ENCODE measurements around the gene BBS2.

Gene BBS2

GRCh38 chr16:56542039-56542438 lies 22.2 kb upstream of the BBS2 start:
- H3K9me3 ChIP-seq (ENCODE audit: control insufficient read depth, low read length): no peaks in the 10 kb centered on the region
- peaks cover 5% of the 10 kb centered on the region for H3K4me1 ChIP-seq
- no peaks in the 10 kb centered on the region for H3K79me2 ChIP-seq
- H3K9ac ChIP-seq: no peak overlapping the region
- H3K27me3 ChIP-seq (ENCODE audit: control insufficient read depth, insufficient read depth, low read length): no peaks in the 10 kb centered on the region
- no peak overlapping the region for H2AFZ ChIP-seq
- no peaks in the 10 kb centered on the region for H3K36me3 ChIP-seq (ENCODE audit: control insufficient read depth, insufficient read depth, low read length)
- no peak overlapping the region for H3K4me2 ChIP-seq (ENCODE audit: low read length)
- no peak overlapping the region for H3K4me3 ChIP-seq (ENCODE audit: low read depth, low read length)
- TF ChIP-seq CTCF (IDR thresholded peaks at IDR 0.05): no peak
- no peak overlapping the region for H3K27ac ChIP-seq

GRCh38 chr16:56539656-56540055 lies 19.8 kb upstream of the BBS2 start:
- no peak for TF ChIP-seq CTCF (IDR thresholded peaks at IDR 0.05)
- H3K4me3 ChIP-seq (ENCODE audit: low read depth, low read length): no peak overlapping the region
- H2AFZ ChIP-seq: peak overlapping the region; percentile 76
- peaks cover 5% of the 10 kb centered on the region for H3K4me1 ChIP-seq
- no peaks in the 10 kb centered on the region for H3K27me3 ChIP-seq (ENCODE audit: control insufficient read depth, insufficient read depth, low read length)
- H3K36me3 ChIP-seq (ENCODE audit: control insufficient read depth, insufficient read depth, low read length): no peaks in the 10 kb centered on the region
- no peak overlapping the region for H3K4me2 ChIP-seq (ENCODE audit: low read length)
- H3K9me3 ChIP-seq (ENCODE audit: control insufficient read depth, low read length): no peaks in the 10 kb centered on the region
- peak overlapping the region; percentile 38 for H3K27ac ChIP-seq
- no peak overlapping the region for H3K9ac ChIP-seq
- H3K79me2 ChIP-seq: no peaks in the 10 kb centered on the region

- Histone ChIP-seq H3K9me3 (ENCODE audit: control insufficient read depth, low read length) (no peaks in the 10 kb centered on the region), H3K9ac (no peak overlapping the region), H3K4me3 (ENCODE audit: low read depth, low read length) (no peak overlapping the region), H3K36me3 (ENCODE audit: control insufficient read depth, insufficient read depth, low read length) (no peaks in the 10 kb centered on the region), H3K27me3 (ENCODE audit: control insufficient read depth, insufficient read depth, low read length) (no peaks in the 10 kb centered on the region), H3K4me2 (ENCODE audit: low read length) (no peak overlapping the region), H3K27ac (no peak overlapping the region), H3K79me2 (no peaks in the 10 kb centered on the region), H2AFZ (no peak overlapping the region), H3K4me1 (peaks cover 5% of the 10 kb centered on the region)
- TF ChIP-seq CTCF (IDR thresholded peaks at IDR 0.05): no peak
Measured at GRCh38 chr16:56538331-56538730, 18.5 kb upstream of the BBS2 start.

- Histone ChIP-seq H2AFZ (no peak overlapping the region), H3K4me2 (ENCODE audit: low read length) (no peak overlapping the region), H3K27me3 (ENCODE audit: control insufficient read depth, insufficient read depth, low read length) (no peaks in the 10 kb centered on the region), H3K9me3 (ENCODE audit: control insufficient read depth, low read length) (no peaks in the 10 kb centered on the region), H3K9ac (no peak overlapping the region), H3K4me1 (peaks cover under 1% of the 10 kb centered on the region), H3K4me3 (ENCODE audit: low read depth, low read length) (no peak overlapping the region), H3K79me2 (no peaks in the 10 kb centered on the region), H3K36me3 (ENCODE audit: control insufficient read depth, insufficient read depth, low read length) (no peaks in the 10 kb centered on the region), H3K27ac (no peak overlapping the region)
- TF ChIP-seq CTCF (IDR thresholded peaks at IDR 0.05): no peak
Measured at GRCh38 chr16:56534847-56535383, 15.1 kb upstream of the BBS2 start.

GRCh38 chr16:56532714-56533113 lies 12.9 kb upstream of the BBS2 start:
- Histone ChIP-seq H3K4me3 (ENCODE audit: low read depth, low read length) (no peak overlapping the region), H3K36me3 (ENCODE audit: control insufficient read depth, insufficient read depth, low read length) (no peaks in the 10 kb centered on the region), H3K27me3 (ENCODE audit: control insufficient read depth, insufficient read depth, low read length) (no peaks in the 10 kb centered on the region), H3K9ac (no peak overlapping the region), H3K9me3 (ENCODE audit: control insufficient read depth, low read length) (no peaks in the 10 kb centered on the region), H3K4me2 (ENCODE audit: low read length) (no peak overlapping the region), H2AFZ (no peak overlapping the region), H3K27ac (no peak overlapping the region), H3K79me2 (no peaks in the 10 kb centered on the region), H3K4me1 (no peaks in the 10 kb centered on the region)
- TF ChIP-seq CTCF (IDR thresholded peaks at IDR 0.05): no peak
